H7 (cell line): ENCODE results near the gene ZNF236. TPM values are rescaled to one million over a fixed set of nuclear protein-coding genes. Genes with fewer than 3 reads are reported as not detected.
A peak's percentile ranks its signal among the peaks of the same experiment; 100 is the strongest.

Source experiments
- DNase-seq: peaks from one replicate; pipeline ENCODE4 v3.0.0; 2012
- H3K27me3 ChIP-seq: 2 replicates; pipeline ENCODE4 v1.6.0; 2011; ENCODE audit warnings: mild to moderate bottlenecking, low read length; ENCODE audit not compliant: control insufficient read depth, insufficient read depth
- H3K36me3 ChIP-seq: replicated peaks from 2 replicates; pipeline ENCODE4 v1.5.1; 2011; ENCODE audit warnings: low read length; ENCODE audit not compliant: control insufficient read depth, insufficient read depth
- H3K4me3 ChIP-seq: 2 replicates; pipeline ENCODE4 v1.5.1; 2011; ENCODE audit warnings: low read depth, mild to moderate bottlenecking, control low read depth, low read length, moderate library complexity; ENCODE audit not compliant: insufficient read depth
- total RNA-seq: library from RNA; depleted of rRNA; stranded (reverse); fragments of >200 nt; shearing (Covaris generic); gene quantifications from 2 replicates; pipeline ENCODE4 v1.2.3, GENCODE V29; 2014

Gene ZNF236
- total RNA-seq, 1 experiment from 2014 or later: 9.1 TPM

DNA sequence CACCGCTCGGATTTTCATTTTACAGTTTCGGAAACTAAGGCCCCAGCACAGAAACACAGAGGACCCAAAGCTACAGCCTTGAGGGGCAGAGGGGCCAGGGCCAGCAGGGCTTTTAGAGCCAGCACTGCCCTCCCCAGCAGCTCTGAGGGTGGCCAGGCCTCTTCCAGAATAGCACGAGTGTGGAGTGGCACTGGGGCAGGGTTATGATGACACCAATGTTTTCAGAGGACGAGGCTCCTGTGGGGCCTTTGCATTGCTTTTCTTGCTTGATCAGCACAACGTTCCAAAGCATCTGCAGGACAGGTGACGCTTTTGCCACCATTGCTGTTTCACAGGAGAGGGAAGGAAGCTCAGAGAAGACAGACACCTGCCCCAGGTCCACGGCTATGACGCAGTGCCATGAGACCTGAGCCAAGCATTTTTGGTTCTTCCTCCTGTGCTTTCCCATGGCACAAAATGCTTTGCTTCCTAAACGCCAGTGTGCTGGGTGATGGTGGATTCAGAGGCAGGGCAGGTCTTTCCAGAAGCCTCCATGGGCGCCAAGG is 183.4 kb downstream of the ZNF236 start:
- H3K27me3 ChIP-seq: no peaks in the 10 kb centered on the region
- DNase-seq: no peak
- no peak overlapping the region for H3K4me3 ChIP-seq
- H3K36me3 ChIP-seq: no peaks in the 10 kb centered on the region

DNA sequence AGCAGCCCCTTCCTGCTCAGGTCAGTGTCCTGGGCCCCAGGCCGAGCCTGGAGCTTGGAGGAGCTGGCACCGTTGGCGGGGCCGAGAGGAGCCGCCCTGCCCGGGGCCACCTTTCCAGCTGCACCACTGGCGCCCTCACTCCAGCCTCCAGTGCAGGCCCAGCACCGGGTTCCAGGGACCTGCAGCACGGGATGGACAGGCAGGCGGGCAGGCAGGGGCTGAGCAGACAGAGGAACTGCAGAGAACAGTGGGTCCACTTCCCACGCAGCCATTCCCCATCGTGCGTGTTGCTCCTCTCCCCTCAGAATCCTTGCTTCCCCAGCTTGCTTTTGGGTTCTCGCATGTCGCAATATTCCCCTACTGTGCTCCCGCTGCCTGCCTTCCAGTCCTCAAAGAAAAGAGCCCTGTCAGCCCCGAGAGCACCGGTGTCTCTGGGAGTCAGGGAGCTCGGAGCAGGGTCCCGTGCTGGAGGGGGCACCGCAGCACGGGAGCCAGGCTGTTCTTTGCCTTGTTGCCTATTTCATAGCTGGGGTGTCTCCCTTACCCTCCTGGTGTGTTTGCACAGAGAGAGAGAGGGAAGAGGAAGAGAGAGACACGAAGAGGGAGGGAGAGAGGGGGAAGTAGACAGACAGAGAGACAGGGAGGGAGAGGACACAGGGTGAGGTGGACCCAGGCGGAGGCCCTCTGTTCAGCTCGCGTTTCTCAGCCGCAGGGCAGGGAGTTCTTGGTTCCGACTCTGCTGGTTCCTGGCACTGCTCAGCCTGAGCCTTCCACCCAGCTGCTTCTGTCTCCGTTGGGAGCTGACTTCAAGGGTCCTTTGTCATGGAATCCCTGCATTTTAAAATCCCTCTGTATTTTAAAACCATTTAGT is 184.2 kb downstream of the ZNF236 start:
- DNase-seq: peak; percentile 72
- Histone ChIP-seq H3K4me3 (no peak overlapping the region), H3K27me3 (no peaks in the 10 kb centered on the region), H3K36me3 (no peaks in the 10 kb centered on the region)

DNA sequence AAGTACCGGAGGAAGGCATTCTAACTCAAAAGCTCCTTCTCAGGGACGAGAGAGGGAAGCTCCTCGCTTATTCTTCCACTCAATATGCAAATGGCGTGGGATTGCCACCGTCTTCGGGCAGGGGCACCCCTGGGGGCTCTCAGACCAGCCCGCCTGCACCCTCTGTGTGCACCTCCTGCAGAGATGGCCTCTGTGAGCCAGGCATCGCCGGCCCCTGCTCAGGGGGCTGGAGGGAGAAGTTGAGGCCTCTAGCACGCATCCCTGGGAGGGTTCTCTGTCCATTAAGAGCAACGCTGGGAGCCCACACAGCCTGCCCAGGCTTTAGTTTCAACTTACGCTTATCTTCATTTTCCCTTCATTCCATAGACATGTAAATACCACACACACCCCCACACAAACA is 184.9 kb downstream of the ZNF236 start:
- Histone ChIP-seq H3K27me3 (no peaks in the 10 kb centered on the region), H3K36me3 (no peaks in the 10 kb centered on the region), H3K4me3 (no peak overlapping the region)
- peak; percentile 57 for DNase-seq

DNA sequence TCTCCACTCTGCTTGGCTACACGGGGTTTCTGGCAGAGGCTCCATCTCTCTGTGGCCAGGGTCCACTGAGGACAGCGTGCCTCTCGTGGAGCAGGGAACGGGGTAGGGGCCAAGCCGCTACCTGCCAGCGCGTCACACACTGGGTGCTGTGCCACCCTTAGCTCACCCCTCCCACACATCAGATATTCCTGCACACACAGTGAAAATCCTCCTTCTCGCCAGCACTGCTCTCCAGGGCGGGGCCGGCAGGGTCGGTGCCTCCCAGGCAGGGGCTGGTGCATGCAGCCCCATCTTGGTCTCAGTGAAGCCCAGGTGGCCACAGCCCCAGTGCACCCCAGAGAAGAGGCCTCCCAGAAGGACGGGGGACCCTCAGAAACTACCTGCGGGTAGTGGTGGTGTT is 185.6 kb downstream of the ZNF236 start:
- Histone ChIP-seq H3K36me3 (no peaks in the 10 kb centered on the region), H3K27me3 (no peaks in the 10 kb centered on the region), H3K4me3 (no peak overlapping the region)
- peak; percentile 31 for DNase-seq

DNA sequence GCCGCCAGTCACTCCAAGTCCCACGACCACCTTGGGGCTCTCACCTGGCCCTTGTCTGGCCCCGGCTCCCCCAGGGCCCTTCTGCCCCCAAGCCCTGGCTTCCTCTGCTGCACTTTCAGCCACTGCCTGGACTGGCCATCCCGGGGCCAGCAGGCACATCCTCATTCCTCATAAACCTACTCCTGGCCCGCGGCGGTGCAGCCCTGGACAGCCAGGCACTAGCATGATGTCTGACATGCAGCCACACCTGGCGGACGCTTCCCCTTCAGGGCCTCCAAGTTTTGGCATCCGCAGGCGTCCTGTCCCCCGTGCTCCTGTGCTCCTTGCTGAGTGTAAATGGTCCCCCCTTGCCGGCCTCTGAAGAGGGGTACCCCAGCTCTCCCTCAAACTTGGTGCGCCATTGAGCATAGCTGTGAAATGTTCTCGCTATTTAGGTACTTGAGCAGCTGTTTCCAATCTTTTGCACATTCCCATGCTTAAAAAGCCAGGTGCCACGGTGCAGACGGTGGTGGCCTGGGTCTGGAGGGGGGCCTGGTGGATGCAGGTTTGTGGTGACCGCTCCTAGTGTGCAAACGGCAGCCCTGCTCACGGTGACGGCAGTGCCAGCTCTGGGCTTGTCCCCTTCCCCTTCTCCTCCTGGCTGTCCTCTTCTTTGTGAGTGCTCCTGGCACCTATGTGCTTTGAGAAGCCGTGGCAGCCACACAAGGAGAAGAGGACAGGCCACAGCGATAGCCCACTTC is 186.4 kb downstream of the ZNF236 start:
- no peak overlapping the region for H3K4me3 ChIP-seq
- no peak for DNase-seq
- no peaks in the 10 kb centered on the region for H3K36me3 ChIP-seq
- no peaks in the 10 kb centered on the region for H3K27me3 ChIP-seq

DNA sequence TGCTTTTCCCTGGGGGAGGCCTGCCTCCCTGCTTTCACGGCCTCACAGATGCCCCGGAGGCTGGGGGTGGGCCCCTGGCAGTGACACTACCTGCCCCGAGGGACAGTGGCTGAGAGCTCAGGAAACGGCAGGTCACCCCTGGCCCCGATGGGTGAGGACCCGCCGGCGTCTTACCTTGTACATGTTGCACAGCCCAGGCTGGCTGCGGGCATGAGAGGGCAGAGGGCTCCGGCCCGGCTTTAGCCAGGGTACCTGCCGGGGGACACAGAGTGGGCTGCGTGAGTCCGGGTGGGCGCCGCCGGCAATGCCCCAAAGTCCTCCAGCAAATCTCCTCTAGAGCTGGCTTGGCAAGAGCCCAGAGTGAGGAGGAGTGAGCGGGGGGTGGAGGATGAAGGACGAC is 187.3 kb downstream of the ZNF236 start:
- peak; percentile 48 for DNase-seq
- H3K4me3 ChIP-seq: no peak overlapping the region
- no peaks in the 10 kb centered on the region for H3K36me3 ChIP-seq

DNA sequence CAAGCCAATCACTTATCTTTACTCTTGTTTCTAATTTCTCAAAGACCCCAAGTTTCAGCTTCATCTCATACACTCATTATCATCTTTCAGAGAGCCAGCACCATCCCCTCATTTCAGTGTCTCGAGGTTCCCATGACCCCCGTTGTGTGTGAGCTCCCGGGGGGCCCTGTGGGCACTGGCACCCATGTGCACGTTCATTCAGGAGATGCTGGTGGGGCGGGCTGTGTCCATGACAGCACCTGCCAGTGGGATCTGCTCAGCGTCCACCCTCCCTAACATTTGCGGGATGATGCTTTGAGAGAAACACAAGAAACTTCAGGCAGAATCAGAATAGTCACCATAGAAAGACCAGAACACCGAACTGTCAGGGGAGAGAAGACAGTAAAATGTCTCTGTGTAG is 189.8 kb downstream of the ZNF236 start:
- no peaks in the 10 kb centered on the region; the same call in 1 of the 2 replicates for H3K36me3 ChIP-seq

More for the DNA sequence above, 187.3 kb downstream of the ZNF236 start:
- H3K27me3 ChIP-seq: no peaks in the 10 kb centered on the region

DNA sequence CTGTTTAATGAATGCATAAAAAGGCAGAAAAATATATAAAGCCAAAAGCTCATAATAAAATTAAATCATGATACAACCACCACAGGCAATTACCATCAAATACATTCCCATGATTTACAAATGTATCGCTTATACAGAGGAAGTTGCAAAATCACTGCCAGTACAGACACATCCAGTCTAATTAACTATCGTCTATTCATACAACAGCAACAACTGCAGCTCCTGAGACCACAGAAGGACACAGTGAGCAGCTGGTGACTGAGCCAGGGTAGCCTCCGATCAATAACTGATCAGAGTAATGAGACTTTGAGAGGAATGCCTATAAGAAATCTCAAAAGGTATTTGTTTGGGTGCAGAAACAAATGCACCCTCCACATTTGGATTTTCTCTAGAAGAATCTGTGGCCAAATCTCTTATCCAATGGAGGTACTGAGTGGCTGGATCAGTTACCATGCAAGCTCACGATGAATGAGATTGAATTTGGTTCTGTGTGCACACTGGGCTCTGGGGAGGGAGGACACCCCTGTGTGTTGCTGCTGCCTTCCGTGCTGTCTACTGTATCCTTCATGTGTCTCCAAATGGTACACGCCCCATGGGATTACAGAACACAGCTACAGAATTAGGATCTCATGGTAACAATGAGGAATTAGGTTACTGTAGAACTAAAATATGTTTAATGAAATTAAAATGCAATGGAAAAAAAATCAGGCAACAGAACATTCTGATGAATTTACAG is 190.6 kb downstream of the ZNF236 start:
- no peak for DNase-seq
- Histone ChIP-seq H3K4me3 (no peak overlapping the region), H3K36me3 (no peaks in the 10 kb centered on the region; the same call in 1 of the 2 replicates), H3K27me3 (no peaks in the 10 kb centered on the region)

More for the DNA sequence above, 189.8 kb downstream of the ZNF236 start:
- no peak for DNase-seq
- Histone ChIP-seq H3K27me3 (no peaks in the 10 kb centered on the region), H3K4me3 (no peak overlapping the region)

DNA sequence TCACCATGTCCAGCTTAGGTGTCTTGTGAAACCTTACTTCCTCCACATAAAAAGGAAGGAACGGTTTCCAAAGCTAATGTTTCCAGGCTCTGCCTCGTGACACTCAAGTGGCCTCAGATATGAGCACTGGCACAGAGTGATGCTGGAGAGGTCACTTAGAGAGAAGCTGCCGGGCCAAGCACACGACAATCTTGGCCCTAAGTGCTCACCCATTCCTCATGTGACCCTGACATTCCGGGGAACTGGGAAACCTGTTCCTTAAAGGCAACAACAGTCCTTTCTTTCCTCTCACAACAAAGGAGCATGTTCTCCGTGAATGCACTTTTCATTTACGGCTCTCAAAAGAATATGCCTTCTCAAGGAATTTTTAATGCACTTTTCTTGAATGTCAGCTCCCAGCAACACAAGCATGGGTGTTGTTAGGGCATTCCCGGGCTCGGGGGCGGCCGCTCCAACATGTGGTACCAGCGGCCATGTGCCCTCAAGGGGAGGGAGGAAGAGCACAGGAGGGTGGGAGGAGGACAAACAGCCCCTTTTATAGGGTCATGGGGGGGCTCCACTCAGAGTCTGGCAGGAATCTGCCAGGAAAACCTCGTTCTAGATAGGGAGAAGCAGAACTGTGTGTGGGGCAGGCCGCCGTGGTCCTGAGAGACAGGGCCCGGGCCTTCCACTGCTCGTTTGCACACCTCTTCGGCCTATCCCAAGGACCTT is 191.6 kb downstream of the ZNF236 start:
- DNase-seq: no peak
- H3K4me3 ChIP-seq: no peak overlapping the region

DNA sequence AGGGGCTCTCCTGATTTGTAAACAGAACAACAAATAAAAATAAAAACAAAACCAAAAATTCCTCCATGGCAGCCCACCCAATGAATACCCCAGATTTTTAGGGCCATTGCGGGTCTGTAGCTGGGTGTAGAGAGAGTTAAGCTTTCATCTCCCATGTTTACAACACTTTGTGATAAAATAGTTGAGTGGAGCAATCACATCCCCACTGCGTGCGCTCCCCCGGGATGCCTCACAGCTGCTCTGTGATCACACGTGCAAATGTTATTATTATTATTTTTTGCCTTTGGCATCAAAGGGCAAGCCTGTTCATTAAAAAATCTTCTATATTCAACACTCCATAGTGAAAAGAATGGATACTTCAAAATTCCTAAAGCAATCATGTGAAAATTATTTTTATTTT is 192.2 kb downstream of the ZNF236 start:
- Histone ChIP-seq H3K27me3 (no peaks in the 10 kb centered on the region), H3K36me3 (no peaks in the 10 kb centered on the region; the same call in 1 of the 2 replicates), H3K4me3 (no peak overlapping the region)
- no peak for DNase-seq

More for the DNA sequence above, 191.6 kb downstream of the ZNF236 start:
- Histone ChIP-seq H3K36me3 (no peaks in the 10 kb centered on the region; the same call in 1 of the 2 replicates), H3K27me3 (no peaks in the 10 kb centered on the region)

DNA sequence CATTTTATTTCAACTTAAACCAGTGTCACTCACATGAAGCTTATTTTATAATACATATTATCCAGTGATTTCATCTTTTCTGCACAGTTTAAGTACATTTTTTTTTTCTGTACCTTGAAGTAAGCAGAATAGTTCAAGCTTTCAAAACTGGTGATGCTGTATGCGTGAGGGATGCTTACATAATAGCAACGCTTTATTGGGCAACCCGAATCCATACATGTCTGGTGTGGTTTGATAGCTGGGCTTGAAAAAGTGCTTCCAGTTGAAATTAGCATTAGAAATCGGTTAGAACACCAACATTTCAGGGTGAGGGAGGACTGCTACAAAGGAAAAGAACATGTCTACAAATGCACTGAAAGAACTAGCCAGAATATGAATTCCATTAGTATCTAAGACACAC is 192.8 kb downstream of the ZNF236 start:
- Histone ChIP-seq H3K4me3 (no peak overlapping the region), H3K36me3 (no peaks in the 10 kb centered on the region; the same call in 1 of the 2 replicates), H3K27me3 (no peaks in the 10 kb centered on the region)
- DNase-seq: no peak

DNA sequence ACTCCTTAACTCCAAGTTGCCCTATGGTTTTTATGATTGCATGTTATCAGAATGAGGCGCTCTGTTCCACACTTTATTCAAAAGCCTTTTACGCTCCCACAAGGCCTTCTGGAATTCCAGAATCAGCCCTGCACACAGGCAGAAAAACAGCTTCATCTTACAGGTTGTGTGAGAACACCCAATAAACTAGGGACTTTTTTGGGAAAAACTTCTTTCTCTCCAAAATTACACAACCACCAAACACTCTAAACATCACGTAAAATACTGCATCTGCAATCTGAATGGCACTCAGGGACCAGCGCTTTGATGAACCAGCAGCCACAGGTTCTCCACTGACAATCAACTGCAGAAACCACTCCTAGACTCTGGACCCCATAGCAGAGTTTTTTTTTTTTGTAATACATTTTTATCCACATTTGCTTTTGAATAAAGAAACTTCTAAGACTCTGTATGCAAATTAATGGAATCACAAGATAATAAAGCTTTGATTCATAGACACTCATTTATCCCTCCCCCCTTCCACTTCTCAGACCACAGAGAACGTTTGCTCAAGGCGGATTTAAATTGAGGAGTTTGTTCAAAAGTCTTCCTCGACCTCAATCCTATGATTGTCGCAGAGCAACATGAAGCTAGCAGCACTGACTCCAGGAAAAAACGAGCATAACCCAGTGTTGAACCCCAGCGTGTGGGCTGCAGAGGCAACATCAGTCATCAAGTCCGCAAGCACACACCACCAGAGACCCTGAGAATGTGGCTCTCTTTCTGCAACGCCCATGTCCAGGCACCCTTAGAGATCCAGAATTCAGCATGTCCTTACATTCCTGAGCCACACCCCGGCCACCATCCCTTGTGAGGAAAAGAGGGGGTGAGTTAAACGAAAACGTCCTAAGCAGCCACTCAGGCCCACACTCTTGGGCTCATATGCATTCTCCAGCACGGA is 193.7 kb downstream of the ZNF236 start:
- Histone ChIP-seq H3K4me3 (no peak overlapping the region), H3K36me3 (no peaks in the 10 kb centered on the region; the same call in 1 of the 2 replicates), H3K27me3 (no peaks in the 10 kb centered on the region)
- DNase-seq: no peak

DNA sequence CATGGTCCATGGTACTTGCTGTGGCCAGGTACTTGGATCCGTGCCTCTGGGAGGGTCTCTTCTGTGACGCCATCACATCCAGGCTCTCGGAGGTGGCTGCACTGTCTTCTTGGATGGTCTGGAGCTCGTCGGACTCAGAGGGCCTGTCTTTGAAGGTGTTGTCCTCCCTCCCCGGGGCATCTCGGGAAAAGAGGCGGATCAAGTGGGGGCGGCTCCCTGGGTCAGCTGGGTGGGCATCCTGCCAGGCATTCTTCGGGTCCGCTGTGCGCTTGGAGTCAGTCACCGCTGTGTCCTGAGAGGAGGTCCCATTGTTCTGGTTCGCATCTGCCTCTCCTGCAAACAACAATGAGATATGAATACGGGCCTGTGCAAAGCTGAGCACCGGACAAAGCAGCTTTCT is 194.6 kb downstream of the ZNF236 start:
- no peaks in the 10 kb centered on the region; the same call in 1 of the 2 replicates for H3K36me3 ChIP-seq
- no peaks in the 10 kb centered on the region for H3K27me3 ChIP-seq
- H3K4me3 ChIP-seq: no peak overlapping the region
- DNase-seq: no peak
